Measurements from ENCODE around the gene OGFOD3. TPM values are rescaled to one million over a fixed set of nuclear protein-coding genes. Genes with fewer than 3 reads are reported as not detected.

The OGFOD3 gene
- polyA plus RNA-seq, 3 donors: 25.5 to 30.0 (median 29.3) TPM

- no peak for DNase-seq
These were observed 8.2 kb downstream of the OGFOD3 start for GRCh38 chr17:82410014-82410716.

- no peak for DNase-seq
These were observed 9.5 kb downstream of the OGFOD3 start for GRCh38 chr17:82408938-82409318.

- DNase-seq: no peak
These were observed 10.0 kb downstream of the OGFOD3 start for GRCh38 chr17:82408288-82408937.

GRCh38 chr17:82407255-82407654, 11.1 kb downstream of the OGFOD3 start:
- DNase-seq: no peak

- DNase-seq: no peak
These were observed 12.2 kb downstream of the OGFOD3 start for GRCh38 chr17:82406131-82406671.

GRCh38 chr17:82405051-82405450, 13.3 kb downstream of the OGFOD3 start:
- DNase-seq: no peak

GRCh38 chr17:82403662-82404660, 14.4 kb downstream of the OGFOD3 start:
- no peak for DNase-seq

- no peak for DNase-seq
These were observed 15.5 kb downstream of the OGFOD3 start for GRCh38 chr17:82402865-82403264.

- DNase-seq: no peak
These were observed 17.6 kb downstream of the OGFOD3 start for GRCh38 chr17:82400830-82401229.

GRCh38 chr17:82400206-82400605, 18.2 kb downstream of the OGFOD3 start:
- DNase-seq: no peak

- DNase-seq: no peak
These were observed 18.7 kb downstream of the OGFOD3 start for GRCh38 chr17:82399601-82400101.

- no peak for DNase-seq
These were observed 19.3 kb downstream of the OGFOD3 start for GRCh38 chr17:82399041-82399441.

- no peak for DNase-seq
These were observed 20.7 kb downstream of the OGFOD3 start for GRCh38 chr17:82397449-82398335.

- no peak for DNase-seq
These were observed 21.6 kb downstream of the OGFOD3 start for GRCh38 chr17:82396601-82397435.

- peak; percentile 71 for DNase-seq
These were observed 24.1 kb downstream of the OGFOD3 start for GRCh38 chr17:82394278-82394677.

GRCh38 chr17:82392941-82393340, 25.4 kb downstream of the OGFOD3 start:
- DNase-seq: no peak

GRCh38 chr17:82392209-82392920, 26.0 kb downstream of the OGFOD3 start:
- DNase-seq: no peak

GRCh38 chr17:82391496-82392066, 26.8 kb downstream of the OGFOD3 start:
- DNase-seq: no peak
